ENCODE measurements around the gene TACSTD2. TPM values are rescaled to one million over a fixed set of nuclear protein-coding genes. Genes with fewer than 3 reads are reported as not detected.
"Not testable (repeated sequence)": the region's sequence is repeated elsewhere in the genome, so short reads cannot be mapped to it uniquely, and the experiment has no call there.

Gene TACSTD2
- not detected in 2 replicates for total RNA-seq

- intact Hi-C loops (cut with micrococcal nuclease) = no loop called here
Measured at GRCh38 chr1:58576727-58577653, at the start of gene TACSTD2. TACSTD2 (minus strand) TSS chr1:58577252; CDS start chr1:58577156, 96 bp downstream.

- intact Hi-C loops (cut with micrococcal nuclease) = no loop called here
Measured at GRCh38 chr1:58626293-58626692, 49.2 kb upstream of the TACSTD2 start.

- intact Hi-C loops (cut with micrococcal nuclease) = not testable (repeated sequence)
Measured at GRCh38 chr1:58623259-58623658, 46.2 kb upstream of the TACSTD2 start.

GRCh38 chr1:58622571-58622970 is 45.5 kb upstream of the TACSTD2 start:
- intact Hi-C loops (cut with micrococcal nuclease) = no loop called here

- intact Hi-C loops (cut with micrococcal nuclease) = no loop called here
Measured at GRCh38 chr1:58621391-58621790, 44.3 kb upstream of the TACSTD2 start.

GRCh38 chr1:58620926-58621325 is 43.9 kb upstream of the TACSTD2 start:
- intact Hi-C loops (cut with micrococcal nuclease) = loop anchor here (1.0 kb wide), 1 partner anchor 23 kb away; no protein-coding TSS in a partner anchor

- intact Hi-C loops (cut with micrococcal nuclease) = loop anchor here (1.0 kb wide), 1 partner anchor 22 kb away; no protein-coding TSS in a partner anchor
Measured at GRCh38 chr1:58620259-58620658, 43.2 kb upstream of the TACSTD2 start.

GRCh38 chr1:58619286-58620054 is 42.4 kb upstream of the TACSTD2 start:
- intact Hi-C loops (cut with micrococcal nuclease) = loop anchor here (1.0 kb wide), 1 partner anchor 21 kb away; no protein-coding TSS in a partner anchor

GRCh38 chr1:58618303-58618702 is 41.3 kb upstream of the TACSTD2 start:
- intact Hi-C loops (cut with micrococcal nuclease) = no loop called here

- intact Hi-C loops (cut with micrococcal nuclease) = no loop called here
Measured at GRCh38 chr1:58611861-58612385, 34.9 kb upstream of the TACSTD2 start.

GRCh38 chr1:58608945-58609344 is 31.9 kb upstream of the TACSTD2 start:
- intact Hi-C loops (cut with micrococcal nuclease) = no loop called here

- intact Hi-C loops (cut with micrococcal nuclease) = no loop called here
Measured at GRCh38 chr1:58608297-58608696, 31.2 kb upstream of the TACSTD2 start.

- intact Hi-C loops (cut with micrococcal nuclease) = no loop called here
Measured at GRCh38 chr1:58607391-58607790, 30.3 kb upstream of the TACSTD2 start.

GRCh38 chr1:58601921-58602320 is 24.9 kb upstream of the TACSTD2 start:
- intact Hi-C loops (cut with micrococcal nuclease) = not testable (repeated sequence)

- intact Hi-C loops (cut with micrococcal nuclease) = loop anchor here (1.0 kb wide), 1 partner anchor 22 kb away; no protein-coding TSS in a partner anchor
Measured at GRCh38 chr1:58597996-58598395, 20.9 kb upstream of the TACSTD2 start.

GRCh38 chr1:58597076-58597475 is 20.0 kb upstream of the TACSTD2 start:
- intact Hi-C loops (cut with micrococcal nuclease) = no loop called here

GRCh38 chr1:58596631-58597052 is 19.6 kb upstream of the TACSTD2 start:
- intact Hi-C loops (cut with micrococcal nuclease) = no loop called here

GRCh38 chr1:58594546-58594945 is 17.5 kb upstream of the TACSTD2 start:
- intact Hi-C loops (cut with micrococcal nuclease) = no loop called here

GRCh38 chr1:58592522-58593134 is 15.6 kb upstream of the TACSTD2 start:
- intact Hi-C loops (cut with micrococcal nuclease) = no loop called here

GRCh38 chr1:58591806-58592205 is 14.8 kb upstream of the TACSTD2 start:
- intact Hi-C loops (cut with micrococcal nuclease) = no loop called here

- intact Hi-C loops (cut with micrococcal nuclease) = no loop called here
Measured at GRCh38 chr1:58590019-58590418, 13.0 kb upstream of the TACSTD2 start.

Data from T-helper 2 cell treated with Interferon-gamma antibody and Interleukin-4, amounts not matched to agents 100 ng/mL and 5 ng/mL, for 36 hours (primary cell).